GM11168 (cell line): Measurements from ENCODE around the gene ATXN1.
"Not testable (repeated sequence)": the region's sequence is repeated elsewhere in the genome, so short reads cannot be mapped to it uniquely, and the experiment has no call there.

Source experiments
- in situ Hi-C: fragments of 300-500 bp; cut with MboI; formaldehyde crosslinking; loops from one replicate; pipeline ENCODE4 v1.12.0; 2022; ENCODE audit warnings: low sequenced_read_pairs; ENCODE audit not compliant: unreplicated experiment

ATXN1 gene

DNA sequence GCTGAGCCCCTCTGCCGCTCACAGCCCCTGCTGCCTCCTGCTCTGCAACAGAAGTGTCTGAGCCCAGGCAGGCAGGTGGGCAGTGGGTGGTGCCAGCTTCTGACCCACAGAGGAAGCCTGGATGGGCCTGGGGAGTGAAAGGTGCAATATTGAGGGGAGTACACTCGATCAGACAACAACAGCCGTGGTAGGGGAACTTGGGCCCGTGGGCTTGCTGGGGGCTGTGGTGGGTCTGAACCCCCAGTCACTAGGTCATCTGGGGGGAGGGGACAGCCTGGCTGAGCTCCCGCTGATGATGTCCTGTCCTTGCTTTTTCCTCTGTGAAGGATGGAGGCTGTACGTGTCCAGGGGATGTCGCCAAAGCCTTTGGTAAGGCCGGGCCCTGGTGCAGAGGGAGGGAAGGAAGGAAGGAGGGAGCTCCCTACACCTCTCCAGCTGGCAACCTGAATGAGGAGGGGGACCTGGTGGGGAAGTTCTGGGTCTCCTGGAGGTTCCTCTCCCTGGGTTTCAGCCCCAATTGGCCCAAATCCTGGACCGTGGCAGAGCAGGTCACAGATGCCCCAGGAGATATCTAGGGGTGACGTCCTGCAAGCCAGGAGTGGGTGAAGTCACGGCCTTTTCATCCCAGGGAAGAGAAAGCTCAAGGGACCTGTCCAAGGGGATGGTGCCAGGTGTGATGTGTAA, 475.7 kb downstream of the ATXN1 start:
- in situ Hi-C loops, result no loop called here

DNA sequence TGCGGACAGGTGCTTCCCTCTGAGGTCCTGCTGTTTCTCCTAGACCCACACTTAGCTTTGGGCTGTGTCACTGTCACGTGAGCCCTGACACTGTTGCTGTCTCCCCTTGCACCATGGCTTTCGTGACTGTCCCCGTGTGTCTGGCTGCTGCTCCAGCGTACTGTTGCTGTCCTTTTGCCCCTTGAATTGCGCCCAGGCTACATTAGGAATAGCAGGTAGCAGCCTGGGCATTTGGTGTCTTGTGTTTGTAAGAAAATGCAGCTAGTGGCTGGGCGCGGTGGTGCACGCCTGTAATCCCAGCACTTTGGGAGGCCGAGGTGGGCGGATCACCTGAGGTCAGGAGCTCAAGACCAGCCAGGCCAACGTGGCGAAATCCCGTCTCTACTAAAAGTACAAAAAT, 476.8 kb downstream of the ATXN1 start:
- in situ Hi-C loops, result no loop called here

DNA sequence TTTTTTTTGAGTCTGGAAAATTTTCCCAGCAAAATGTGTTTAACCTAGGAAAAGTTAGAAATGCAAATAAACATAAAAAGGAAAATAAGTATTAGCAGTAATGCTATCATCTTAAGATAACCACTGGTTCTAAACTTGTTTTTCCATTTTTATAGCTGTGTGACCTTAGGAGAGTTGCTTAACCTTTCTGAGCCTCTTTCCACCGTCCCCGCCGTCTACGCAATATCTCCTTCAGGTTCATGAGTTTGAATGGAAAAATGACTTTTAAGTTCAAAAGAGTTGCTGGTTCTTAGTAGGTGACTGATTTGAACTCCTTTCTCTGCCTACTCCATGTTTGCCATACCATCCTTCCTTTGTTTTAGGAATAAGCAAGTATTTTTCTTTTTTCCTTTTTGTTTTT, 478.9 kb downstream of the ATXN1 start:
- in situ Hi-C loops, result no loop called here

DNA sequence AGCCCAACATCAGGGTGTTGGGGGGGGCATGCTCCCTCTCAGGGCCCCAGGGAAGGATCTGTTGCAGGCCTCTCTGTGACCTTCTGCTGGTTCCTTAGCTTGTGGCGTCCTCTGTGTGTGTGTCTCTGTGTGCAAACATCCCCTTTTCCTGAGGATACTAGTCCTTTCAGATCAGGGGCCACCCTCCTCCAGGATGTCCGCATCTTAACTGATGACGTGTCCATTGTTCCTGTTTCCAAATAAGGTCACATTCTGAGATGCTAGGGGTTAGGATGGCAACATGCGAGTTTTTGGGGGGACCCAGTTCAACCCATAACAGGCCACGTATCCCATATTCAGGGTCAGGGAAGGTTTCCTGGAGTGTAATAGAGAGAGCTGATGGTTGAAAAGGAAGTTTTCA, 482.0 kb downstream of the ATXN1 start:
- in situ Hi-C loops, result no loop called here

DNA sequence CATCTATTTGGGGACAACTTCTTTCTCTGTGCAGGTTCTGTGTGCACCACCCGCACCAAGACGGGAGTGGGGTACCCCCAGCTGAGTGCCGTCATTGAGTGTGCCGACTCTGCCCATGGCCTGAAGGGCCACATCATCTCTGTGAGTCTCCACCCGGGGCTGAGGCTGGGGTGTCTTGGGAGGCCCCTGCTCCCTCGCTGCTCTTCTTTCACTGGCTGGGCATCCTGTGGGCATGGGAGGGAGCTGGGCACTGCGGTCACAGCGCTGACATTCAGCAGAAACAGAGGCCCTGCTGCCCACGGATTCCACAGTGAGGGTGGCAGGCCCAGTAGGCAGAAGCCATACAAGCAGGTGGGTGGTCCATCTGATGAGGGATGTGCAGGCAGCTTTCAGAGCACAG, 482.5 kb downstream of the ATXN1 start:
- in situ Hi-C loops, result no loop called here

DNA sequence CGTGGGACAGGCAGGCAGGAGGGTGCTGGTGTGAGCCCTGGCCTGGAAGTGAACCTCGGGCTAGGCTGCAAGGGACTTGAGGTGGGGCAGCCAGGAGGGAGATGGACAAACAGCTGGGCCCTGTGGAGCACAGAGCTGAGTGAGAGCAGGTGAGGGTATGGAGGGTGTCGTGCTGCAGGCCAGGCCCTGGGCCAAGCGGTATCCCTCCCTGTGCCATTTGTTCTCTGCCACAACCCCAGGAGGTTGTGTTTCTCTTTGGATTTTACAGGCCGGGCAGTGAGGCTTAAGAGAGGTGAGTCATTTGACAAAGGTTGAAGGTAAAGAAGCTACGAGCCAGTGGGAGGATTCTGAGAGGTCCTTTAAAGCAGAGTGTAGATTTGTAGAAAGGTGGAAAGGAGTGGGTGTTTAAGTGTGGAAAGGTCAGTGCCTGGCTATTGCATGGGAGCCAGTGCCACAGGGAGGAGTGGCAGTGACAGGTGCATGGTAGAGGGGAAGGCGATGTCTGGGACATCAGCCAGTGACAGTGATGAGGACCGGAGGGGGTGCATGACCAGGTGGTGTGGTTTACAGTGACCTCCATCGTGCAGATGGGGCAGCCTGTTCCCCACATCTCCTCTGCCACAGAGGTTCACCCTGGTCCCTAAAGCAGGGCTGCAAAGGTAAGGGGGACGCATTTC, 483.1 kb downstream of the ATXN1 start:
- in situ Hi-C loops, result no loop called here

DNA sequence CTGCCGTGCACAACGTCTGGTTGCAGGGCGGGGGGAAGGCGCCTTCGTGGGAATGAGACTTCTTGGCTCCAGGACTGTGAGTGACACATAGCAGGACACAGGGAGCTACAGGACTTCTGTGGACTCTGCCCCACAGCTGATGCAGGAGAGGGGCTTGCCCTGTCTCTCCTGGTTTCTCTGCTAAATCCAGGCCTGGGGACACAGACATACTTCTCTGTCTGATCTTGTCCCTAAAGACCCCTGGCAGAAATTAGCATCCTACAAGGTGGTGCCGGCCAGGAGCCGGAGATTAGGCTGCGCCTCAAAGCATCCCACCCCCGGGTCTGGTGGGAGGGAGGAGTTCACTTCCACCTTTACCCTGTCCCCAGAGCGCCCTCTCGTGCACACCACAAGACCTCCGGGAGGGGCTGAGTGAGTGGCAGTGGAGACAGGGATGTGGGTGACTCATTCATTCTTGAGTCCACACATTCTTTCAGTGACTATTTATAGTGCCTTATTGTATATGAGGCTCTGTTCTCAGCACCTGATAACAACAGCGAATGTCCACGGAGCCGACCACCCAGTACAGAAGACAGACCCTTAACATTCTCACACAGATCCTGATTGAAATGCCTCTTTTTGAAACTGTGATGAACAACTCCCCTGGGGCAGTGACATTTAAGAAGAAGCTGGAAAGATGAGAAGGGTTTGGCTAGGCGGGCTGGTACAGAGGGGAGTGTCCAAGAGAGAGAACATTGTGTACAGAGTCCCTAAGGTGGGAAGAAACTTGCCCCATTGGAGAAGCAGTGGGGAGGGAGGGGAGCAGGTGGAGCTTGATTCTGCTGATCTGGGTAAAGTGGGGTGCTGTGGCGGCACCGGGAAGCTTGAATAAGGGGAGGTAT, 483.9 kb downstream of the ATXN1 start:
- in situ Hi-C loops, result no loop called here

DNA sequence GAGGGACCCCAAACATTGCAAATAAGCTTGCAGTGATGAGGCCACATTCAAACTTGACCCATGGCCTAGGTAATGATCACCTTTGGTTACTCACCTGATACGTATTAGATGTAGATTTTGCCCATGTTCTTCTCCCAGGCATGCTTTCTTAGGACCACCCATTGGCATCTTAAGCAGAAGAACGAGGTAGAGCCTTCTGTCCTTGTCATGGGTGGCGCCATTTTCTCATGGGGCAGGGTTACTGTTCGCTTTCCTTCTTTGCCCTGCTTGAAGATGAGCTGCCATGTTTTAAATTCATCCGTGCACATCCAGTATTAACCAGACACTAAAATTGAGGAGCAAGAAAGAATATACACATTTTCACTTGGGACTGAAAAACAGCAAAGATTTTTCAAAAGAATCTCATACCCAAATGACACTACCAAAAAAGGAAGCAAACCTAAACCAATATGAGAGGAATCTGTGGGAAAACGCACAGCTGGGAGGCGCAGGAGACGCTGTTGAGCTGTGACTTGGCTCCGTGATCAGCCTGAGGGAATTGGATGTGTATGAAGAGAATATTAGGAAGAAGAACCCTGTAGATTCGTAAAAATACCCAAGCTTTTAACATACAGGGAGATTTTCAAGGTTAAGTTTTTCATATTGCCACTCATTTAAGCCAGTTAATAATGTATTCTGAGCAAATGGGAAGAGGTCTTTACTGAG, 486.2 kb downstream of the ATXN1 start:
- in situ Hi-C loops, result no loop called here

DNA sequence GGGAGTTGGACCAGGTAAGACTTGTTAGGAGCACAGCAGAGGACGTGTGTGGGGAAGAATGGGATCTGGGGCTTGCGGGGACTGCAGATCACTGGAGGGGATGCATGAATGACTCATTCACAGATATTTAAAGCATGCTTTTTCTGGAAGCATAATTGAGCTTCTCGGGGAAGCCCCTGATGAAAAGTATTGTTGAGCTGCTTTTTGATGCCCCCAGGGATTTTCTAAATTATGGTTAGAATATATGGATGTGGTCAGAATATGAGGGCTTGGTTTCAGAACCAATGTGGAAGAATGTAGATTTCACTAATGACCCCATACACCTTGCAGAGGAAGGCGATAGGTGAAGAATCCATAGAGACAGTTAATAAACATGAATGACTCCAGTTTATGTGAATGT, 486.8 kb downstream of the ATXN1 start:
- in situ Hi-C loops, result no loop called here

DNA sequence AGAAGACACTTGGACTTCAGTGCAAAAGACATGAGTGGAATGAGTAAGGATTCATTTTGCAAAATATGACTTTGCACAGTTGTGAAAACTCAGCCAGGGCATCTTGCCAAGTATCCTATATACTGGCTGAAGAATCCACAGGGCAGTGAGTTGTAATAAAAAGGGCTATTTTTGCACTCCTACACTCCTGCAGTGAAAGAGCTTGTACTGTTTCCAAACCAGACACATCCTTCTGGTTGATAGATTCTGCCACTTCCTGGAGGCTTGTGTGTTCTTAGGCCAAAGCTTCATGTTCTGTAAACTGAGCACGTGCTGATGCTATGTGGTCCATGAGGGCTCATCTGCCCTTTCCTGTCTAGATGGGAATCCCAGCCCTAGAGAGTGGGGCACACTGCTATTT, 488.0 kb downstream of the ATXN1 start:
- in situ Hi-C loops, result no loop called here

DNA sequence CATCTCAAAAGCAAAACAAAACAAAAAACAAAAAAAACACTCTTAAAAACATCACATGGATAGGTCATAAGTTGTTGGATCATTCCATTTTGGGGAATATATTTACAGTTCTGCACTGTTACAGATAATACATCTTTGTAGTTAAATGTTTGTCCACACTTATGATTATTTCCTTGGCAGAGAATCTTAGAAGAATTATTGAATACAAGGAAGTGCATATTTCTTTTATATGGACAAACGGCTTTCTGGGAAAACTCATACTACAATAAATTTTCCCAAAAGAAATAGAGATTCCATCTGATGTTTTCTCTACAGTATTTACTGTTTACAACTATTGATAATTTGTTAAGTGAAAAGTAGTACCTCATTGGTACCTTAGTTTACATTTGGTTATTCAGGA, 489.1 kb downstream of the ATXN1 start:
- in situ Hi-C loops, result no loop called here

DNA sequence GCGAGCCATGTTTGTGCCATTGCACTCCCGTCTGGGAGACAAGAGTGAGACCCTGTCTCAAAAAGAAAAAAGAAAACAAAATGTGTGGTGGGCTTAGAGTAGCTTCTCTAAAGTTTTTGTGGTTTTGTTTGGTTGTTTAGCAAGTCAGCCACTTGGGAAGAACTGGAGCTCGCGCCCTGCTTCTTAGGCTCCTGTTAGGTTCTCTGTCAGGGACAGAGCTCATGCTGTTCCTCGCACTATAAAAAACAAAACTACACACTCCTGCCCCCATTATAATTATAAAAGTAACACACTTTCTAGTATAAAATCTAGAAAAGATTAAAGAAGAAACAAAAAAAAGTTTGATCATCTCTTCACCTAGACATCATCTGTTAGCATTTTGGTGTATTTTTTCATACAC, 489.8 kb downstream of the ATXN1 start:
- in situ Hi-C loops, result no loop called here

DNA sequence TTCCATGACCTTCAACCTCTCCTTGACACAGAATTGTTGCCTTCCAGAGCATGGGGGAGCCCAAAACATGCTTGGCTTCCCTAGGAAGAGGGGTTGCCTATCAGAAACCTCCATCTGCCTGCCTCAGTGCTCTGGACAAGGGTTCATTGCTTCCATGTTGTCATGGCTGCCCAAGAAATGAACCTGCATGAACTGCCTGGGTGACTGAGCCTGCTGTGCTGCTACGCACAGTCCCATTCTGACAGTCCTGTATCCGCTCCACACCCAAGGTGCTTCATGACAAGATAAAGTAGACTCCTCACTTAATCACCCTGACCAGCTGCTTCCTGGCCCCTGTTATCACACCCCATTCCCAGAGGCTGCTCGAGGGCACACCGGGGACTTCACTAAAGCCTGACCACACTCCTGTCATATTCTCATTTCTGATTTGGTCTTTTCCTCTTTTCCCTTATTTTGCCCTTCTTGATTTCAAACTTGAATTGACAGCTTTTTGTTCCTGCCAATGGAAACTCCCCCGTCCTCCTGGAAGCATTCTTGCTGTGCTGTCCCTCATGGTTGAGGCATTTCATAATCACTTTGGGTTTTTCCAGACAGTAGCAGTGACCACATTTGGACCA, 491.0 kb downstream of the ATXN1 start:
- in situ Hi-C loops, result no loop called here

DNA sequence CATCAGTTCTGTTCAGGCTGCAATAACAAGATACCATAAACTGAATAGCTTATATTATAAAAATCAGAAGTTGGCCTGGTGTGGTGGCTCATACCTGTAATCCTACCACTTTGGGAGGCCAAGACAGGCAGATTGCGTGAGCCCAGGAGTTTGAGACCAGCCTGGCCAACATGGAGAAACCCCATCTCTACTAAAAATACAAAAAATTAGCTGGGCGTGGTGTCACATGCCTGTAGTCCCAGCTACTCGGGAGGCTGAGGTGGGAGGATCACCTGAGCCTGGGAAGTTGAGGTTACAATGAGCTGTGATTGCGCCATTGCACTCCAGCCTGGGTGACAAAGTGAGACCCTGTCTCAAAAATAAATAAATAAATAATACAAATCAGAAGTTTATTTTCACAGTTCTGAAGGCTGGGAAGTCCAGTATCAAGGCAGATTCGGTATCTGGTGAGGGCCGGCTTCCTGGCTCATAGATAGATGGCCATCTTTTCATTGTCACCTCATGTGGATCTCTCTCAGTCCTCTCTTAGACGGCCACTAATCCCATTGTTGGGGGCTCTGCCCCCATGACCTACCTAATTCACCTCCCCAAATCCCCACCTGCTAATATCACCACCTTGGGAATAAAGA, 491.7 kb downstream of the ATXN1 start:
- in situ Hi-C loops, result not testable (repeated sequence)

DNA sequence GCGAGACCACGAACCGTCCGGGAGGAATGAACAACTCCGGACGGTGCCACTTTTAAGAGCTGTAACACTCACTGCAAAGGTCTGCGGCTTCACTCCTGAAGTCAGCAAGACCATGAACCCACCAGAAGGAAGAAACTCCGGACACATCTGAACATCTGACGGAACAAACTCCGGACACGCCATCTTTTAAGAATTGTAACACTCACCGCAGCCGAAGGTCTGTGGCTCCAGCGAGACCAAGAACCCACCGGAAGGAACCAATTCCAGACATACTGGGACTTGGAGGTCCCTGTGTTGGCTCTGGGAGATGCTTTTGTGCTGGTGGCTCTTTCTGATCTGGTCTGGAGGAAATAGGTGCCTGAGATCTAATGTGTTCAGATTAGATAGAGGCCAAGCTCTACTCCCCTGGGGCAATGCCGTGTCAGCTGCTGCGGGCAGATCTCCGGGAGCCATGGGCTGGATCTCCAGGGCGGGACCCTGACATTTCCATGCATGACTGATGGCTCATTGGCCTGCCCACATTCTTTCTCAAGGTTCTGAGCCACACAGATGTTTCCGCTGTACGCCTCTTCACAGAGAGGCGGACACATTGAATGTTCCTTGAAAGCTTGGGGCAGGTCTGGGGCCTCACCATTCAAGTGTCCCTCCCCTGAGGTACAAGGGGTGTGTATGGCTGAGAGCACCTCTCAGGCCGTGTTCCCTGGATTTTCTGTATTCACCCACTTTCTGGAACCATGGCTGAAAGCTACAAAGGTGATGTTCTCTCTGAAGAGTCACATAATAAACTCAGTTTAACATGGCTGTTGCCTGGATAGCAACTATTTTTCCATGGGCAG, 493.6 kb downstream of the ATXN1 start:
- in situ Hi-C loops, result no loop called here

DNA sequence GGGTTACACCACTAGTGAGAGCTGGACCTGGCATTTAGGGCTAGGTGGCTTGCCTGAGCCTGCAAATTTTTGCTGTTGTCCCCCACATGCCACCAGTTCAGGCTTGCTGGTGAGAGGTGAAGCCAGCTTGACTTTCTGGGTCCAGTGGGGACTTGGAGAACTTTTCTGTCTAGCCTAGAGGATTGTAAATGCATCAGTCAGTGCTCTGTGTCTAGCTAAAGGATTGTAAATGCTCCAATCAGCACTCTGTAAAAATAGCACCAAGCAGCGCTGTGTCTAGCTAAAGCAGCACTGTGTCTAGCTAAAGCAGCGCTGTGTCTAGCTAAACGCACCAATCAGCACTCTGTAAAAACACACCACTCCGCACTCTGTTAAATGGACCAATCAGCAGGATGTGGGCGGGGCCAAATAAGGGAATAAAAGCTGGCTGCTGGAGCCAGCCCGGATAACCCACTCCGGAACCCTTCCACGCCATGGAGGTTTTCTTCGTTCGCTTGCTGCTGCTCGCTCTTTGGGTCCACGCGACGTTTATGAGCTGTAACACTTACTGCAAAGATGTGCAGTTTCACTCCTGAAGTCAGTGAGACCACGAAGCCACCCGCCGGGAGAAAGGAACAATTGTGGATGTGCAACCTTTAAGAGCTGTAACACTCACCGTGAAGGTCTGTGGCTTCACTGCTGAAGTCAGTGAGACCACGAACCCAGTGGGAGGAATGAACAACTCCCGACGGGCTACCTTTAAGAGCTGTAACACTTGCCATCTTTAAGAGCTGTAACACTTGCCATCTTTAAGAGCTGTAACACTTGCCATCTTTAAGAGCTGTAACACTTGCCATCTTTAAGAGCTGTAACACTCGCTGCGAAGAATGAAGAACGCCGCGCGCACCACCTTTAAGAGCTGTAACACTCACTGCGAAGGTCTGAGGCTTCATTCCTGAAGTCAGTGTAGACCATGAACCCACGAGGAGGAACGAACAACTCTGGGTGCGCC, 495.6 kb downstream of the ATXN1 start:
- in situ Hi-C loops, result no loop called here

DNA sequence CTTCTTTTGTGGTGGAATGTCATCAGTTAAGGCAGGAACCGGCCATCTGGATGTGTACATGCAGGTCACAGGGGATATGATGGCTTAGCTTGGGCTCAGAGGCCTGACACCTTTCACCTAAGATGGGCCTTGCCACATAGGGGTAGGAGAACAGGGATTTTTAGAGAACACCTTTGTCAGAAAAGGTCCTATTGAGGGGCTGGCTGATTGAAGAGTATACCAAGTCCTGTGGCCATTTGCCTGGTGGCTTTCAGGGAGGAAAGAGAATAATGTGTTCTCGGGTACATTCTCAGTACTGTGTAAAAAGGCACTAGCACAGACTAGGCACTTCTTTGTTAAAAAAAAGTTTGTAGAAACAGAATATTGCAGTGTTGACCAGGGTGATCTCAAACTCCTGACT, 496.5 kb downstream of the ATXN1 start:
- in situ Hi-C loops, result no loop called here
